ENCODE data around the gene SH3BP2.

The SH3BP2 gene

GRCh38 chr4:2850966-2851798, 58.3 kb downstream of the SH3BP2 start:
- Histone ChIP-seq H3K4me1 (ENCODE audit: control insufficient read depth, low read depth, low read length) (no peaks in the 10 kb centered on the region), H3K27me3 (ENCODE audit: control insufficient read depth, insufficient read depth, low read length) (no peaks in the 10 kb centered on the region), H3K36me3 (ENCODE audit: control insufficient read depth, low read depth, low read length) (peaks cover 4% of the 10 kb centered on the region), H3K27ac (ENCODE audit: low read length) (no peak overlapping the region), H3K4me3 (ENCODE audit: low read length) (no peak overlapping the region), H3K9me3 (ENCODE audit: control insufficient read depth, low read depth, low read length) (no peaks in the 10 kb centered on the region), H3K9ac (ENCODE audit: low read length) (no peak overlapping the region)

DNA sequence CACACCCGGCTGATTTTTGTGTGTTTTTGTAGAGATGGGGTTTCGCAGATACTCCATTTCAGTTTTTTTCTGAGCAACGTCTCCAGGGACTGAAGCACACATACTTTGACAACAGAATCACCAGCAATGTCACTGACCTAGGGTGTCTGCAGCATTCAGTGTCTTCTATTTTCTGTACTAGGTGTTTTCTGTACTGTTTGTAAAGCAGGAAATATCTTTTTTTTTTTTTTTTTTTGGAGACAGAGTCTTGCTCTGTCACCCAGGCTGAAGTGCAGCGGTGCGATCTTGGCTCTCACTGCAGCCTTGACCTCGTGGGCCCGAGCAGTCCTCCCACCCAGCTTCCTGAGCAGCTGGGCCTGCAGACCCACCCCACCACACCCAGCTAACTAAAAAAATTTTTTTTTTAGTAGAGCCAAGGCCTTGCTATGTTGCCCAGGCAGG, 59.6 kb downstream of the SH3BP2 start:
- no peaks in the 10 kb centered on the region for H3K9me3 ChIP-seq (ENCODE audit: control insufficient read depth, low read depth, low read length)
- no peaks in the 10 kb centered on the region for H3K4me1 ChIP-seq (ENCODE audit: control insufficient read depth, low read depth, low read length)
- no peaks in the 10 kb centered on the region for H3K27me3 ChIP-seq (ENCODE audit: control insufficient read depth, insufficient read depth, low read length)
- H3K4me3 ChIP-seq (ENCODE audit: low read length) = no peak overlapping the region
- H3K9ac ChIP-seq (ENCODE audit: low read length) = no peak overlapping the region
- peaks cover 4% of the 10 kb centered on the region for H3K36me3 ChIP-seq (ENCODE audit: control insufficient read depth, low read depth, low read length)
- no peak overlapping the region for H3K27ac ChIP-seq (ENCODE audit: low read length)

- Histone ChIP-seq H3K9me3 (ENCODE audit: control insufficient read depth, low read depth, low read length) (no peaks in the 10 kb centered on the region), H3K36me3 (ENCODE audit: control insufficient read depth, low read depth, low read length) (peaks cover 4% of the 10 kb centered on the region), H3K9ac (ENCODE audit: low read length) (no peak overlapping the region), H3K4me1 (ENCODE audit: control insufficient read depth, low read depth, low read length) (peaks cover 4% of the 10 kb centered on the region), H3K27me3 (ENCODE audit: control insufficient read depth, insufficient read depth, low read length) (no peaks in the 10 kb centered on the region), H3K4me3 (ENCODE audit: low read length) (no peak overlapping the region), H3K27ac (ENCODE audit: low read length) (no peak overlapping the region)
Observed at GRCh38 chr4:2855584-2855983, 62.7 kb downstream of the SH3BP2 start.

DNA sequence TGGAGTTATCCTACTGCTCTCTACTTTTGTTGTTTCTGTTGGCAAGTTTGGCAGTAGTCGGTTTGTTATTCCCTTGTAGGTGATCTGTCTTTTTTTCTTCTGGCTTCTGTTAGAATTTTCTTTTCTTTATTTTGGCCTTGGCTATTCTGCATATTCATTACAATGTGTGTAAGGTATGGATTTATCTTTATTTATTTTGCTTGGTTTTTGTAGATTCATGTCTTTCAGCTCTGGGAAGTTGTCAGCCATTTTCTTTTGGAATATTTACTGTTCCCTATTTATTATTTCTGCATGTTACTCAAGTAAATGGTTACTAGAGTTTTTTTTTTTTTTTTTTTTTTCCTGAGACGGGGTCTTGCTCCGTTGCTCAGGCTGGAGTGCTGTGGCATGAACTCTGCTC, 63.4 kb downstream of the SH3BP2 start:
- H3K9ac ChIP-seq (ENCODE audit: low read length) = no peak overlapping the region
- peaks cover 10% of the 10 kb centered on the region for H3K4me1 ChIP-seq (ENCODE audit: control insufficient read depth, low read depth, low read length)
- H3K4me3 ChIP-seq (ENCODE audit: low read length) = no peak overlapping the region
- H3K36me3 ChIP-seq (ENCODE audit: control insufficient read depth, low read depth, low read length) = peaks cover 4% of the 10 kb centered on the region
- H3K27me3 ChIP-seq (ENCODE audit: control insufficient read depth, insufficient read depth, low read length) = no peaks in the 10 kb centered on the region
- H3K9me3 ChIP-seq (ENCODE audit: control insufficient read depth, low read depth, low read length) = no peaks in the 10 kb centered on the region
- no peak overlapping the region for H3K27ac ChIP-seq (ENCODE audit: low read length)

DNA sequence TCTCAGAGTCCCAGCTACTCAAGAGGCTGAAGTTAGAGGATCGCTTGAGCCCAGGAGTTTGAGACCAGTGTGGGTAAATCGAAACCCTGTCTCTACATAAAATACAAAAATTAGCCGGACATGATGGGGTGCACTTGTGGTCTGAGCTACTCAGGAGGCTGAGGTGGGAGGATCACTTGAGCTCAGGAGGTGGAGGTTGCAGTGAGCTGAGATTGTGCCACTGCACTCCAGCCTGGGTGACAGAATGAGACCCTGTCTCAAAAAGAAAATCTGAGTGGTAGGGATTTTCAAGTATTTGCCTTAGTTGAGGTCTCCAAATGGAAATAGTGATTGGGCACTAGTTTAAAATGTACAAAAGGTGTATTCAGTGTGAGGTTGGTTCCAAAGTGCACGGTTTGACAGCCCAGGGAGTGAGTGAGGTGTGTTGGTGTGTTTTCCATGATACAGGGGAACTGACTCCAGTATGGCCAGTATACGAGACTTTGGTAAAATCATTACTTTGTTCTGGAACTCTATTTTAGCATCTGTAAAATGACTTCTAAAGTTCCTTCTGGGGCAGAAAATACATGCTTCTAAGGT, 64.6 kb downstream of the SH3BP2 start:
- Histone ChIP-seq H3K9me3 (ENCODE audit: control insufficient read depth, low read depth, low read length) (no peaks in the 10 kb centered on the region), H3K36me3 (ENCODE audit: control insufficient read depth, low read depth, low read length) (peaks cover 4% of the 10 kb centered on the region), H3K4me3 (ENCODE audit: low read length) (no peak overlapping the region), H3K4me1 (ENCODE audit: control insufficient read depth, low read depth, low read length) (peaks cover 22% of the 10 kb centered on the region), H3K27ac (ENCODE audit: low read length) (no peak overlapping the region), H3K27me3 (ENCODE audit: control insufficient read depth, insufficient read depth, low read length) (no peaks in the 10 kb centered on the region), H3K9ac (ENCODE audit: low read length) (no peak overlapping the region)

GRCh38 chr4:2858451-2859217, 65.7 kb downstream of the SH3BP2 start:
- no peak overlapping the region for H3K27ac ChIP-seq (ENCODE audit: low read length)
- H3K9ac ChIP-seq (ENCODE audit: low read length) = no peak overlapping the region
- H3K36me3 ChIP-seq (ENCODE audit: control insufficient read depth, low read depth, low read length) = peaks cover 4% of the 10 kb centered on the region
- H3K27me3 ChIP-seq (ENCODE audit: control insufficient read depth, insufficient read depth, low read length) = no peaks in the 10 kb centered on the region
- H3K4me3 ChIP-seq (ENCODE audit: low read length) = no peak overlapping the region
- H3K9me3 ChIP-seq (ENCODE audit: control insufficient read depth, low read depth, low read length) = no peaks in the 10 kb centered on the region
- H3K4me1 ChIP-seq (ENCODE audit: control insufficient read depth, low read depth, low read length) = peaks cover 25% of the 10 kb centered on the region

GRCh38 chr4:2859514-2859913, 66.6 kb downstream of the SH3BP2 start:
- Histone ChIP-seq H3K9ac (ENCODE audit: low read length) (no peak overlapping the region), H3K4me1 (ENCODE audit: control insufficient read depth, low read depth, low read length) (peaks cover 25% of the 10 kb centered on the region), H3K27ac (ENCODE audit: low read length) (no peak overlapping the region)

GRCh38 chr4:2860391-2861348, 67.8 kb downstream of the SH3BP2 start:
- Histone ChIP-seq H3K4me3 (ENCODE audit: low read length) (no peak overlapping the region), H3K4me1 (ENCODE audit: control insufficient read depth, low read depth, low read length) (peaks cover 25% of the 10 kb centered on the region), H3K27ac (ENCODE audit: low read length) (no peak overlapping the region), H3K36me3 (ENCODE audit: control insufficient read depth, low read depth, low read length) (no peaks in the 10 kb centered on the region), H3K27me3 (ENCODE audit: control insufficient read depth, insufficient read depth, low read length) (no peaks in the 10 kb centered on the region), H3K9ac (ENCODE audit: low read length) (no peak overlapping the region), H3K9me3 (ENCODE audit: control insufficient read depth, low read depth, low read length) (no peaks in the 10 kb centered on the region)

More at GRCh38 chr4:2859514-2859913, 66.6 kb downstream of the SH3BP2 start:
- Histone ChIP-seq H3K36me3 (ENCODE audit: control insufficient read depth, low read depth, low read length) (peaks cover 1% of the 10 kb centered on the region), H3K27me3 (ENCODE audit: control insufficient read depth, insufficient read depth, low read length) (no peaks in the 10 kb centered on the region), H3K9me3 (ENCODE audit: control insufficient read depth, low read depth, low read length) (no peaks in the 10 kb centered on the region), H3K4me3 (ENCODE audit: low read length) (no peak overlapping the region)

DNA sequence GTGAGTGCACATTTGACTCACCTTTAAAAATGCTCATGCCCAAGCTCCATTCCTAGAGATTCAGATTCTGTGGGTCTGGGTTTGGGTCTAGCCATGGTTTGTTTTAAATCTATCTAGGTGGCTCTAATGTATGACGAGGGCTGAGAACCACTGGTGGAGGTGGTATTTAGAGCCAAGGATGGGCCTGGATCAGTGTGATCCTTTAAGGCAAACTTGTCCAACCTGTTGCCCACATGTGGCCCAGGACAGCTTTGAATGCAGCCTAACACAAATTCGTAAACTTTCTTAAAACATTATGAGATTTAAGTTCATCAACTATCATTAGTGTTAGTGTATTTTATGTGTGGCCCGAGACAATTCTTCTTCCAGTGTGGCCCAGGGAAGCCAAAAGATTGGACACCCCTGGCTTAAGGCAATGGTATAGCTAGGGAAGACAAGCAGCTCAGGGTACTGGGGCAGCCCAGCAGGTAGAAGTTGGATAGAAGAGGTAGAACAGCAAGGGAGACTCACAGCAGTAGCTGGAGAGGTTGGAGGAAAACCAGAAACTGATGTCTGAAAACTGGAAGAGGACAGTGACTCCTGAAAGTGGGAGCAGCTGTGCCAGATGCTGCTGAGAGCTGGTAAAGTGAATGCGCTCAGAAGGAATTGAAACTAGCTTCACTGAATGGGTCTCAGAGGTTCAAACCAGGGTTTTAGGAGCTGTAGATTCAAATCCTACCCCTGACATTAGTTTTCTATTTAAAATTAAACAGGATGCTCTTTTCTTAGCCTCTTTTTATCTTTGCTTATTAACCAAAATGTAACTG, 68.9 kb downstream of the SH3BP2 start:
- peaks cover 28% of the 10 kb centered on the region for H3K4me1 ChIP-seq (ENCODE audit: control insufficient read depth, low read depth, low read length)
- H3K27me3 ChIP-seq (ENCODE audit: control insufficient read depth, insufficient read depth, low read length) = no peaks in the 10 kb centered on the region
- no peaks in the 10 kb centered on the region for H3K36me3 ChIP-seq (ENCODE audit: control insufficient read depth, low read depth, low read length)
- no peak overlapping the region for H3K27ac ChIP-seq (ENCODE audit: low read length)
- H3K9ac ChIP-seq (ENCODE audit: low read length) = no peak overlapping the region
- H3K9me3 ChIP-seq (ENCODE audit: control insufficient read depth, low read depth, low read length) = no peaks in the 10 kb centered on the region
- no peak overlapping the region for H3K4me3 ChIP-seq (ENCODE audit: low read length)

DNA sequence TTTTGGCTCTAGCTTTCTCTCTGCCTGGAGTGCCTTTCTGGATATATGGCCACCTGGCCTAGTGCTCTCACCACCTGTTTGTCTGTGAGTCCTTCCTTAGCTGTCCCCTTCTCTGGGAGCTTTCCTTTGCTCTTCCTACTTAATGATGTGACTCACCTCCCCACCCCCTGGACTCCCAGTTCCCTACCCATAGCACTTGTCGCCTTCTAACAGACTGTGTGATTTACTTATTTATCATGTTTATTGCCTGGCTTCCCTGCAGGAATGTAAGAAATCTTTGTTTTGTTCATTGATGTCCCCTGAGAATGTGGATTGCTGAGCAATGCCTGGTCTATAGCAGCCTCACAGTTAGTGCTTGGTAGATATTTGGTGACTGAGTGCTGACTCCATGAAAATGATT, 69.6 kb downstream of the SH3BP2 start:
- Histone ChIP-seq H3K4me3 (ENCODE audit: low read length) (no peak overlapping the region), H3K9ac (ENCODE audit: low read length) (no peak overlapping the region), H3K27ac (ENCODE audit: low read length) (no peak overlapping the region), H3K4me1 (ENCODE audit: control insufficient read depth, low read depth, low read length) (peaks cover 31% of the 10 kb centered on the region), H3K9me3 (ENCODE audit: control insufficient read depth, low read depth, low read length) (no peaks in the 10 kb centered on the region), H3K27me3 (ENCODE audit: control insufficient read depth, insufficient read depth, low read length) (no peaks in the 10 kb centered on the region), H3K36me3 (ENCODE audit: control insufficient read depth, low read depth, low read length) (no peaks in the 10 kb centered on the region)
